ENCODE data around the gene EHBP1. TPM values are rescaled to one million over a fixed set of nuclear protein-coding genes. Genes with fewer than 3 reads are reported as not detected.

The EHBP1 gene
- total RNA-seq, 2 experiments from 2014 or later, result 22.7 to 29.5 TPM

GRCh38 chr2:62884086-62884485 is 178.6 kb downstream of the EHBP1 start:
- DNase-seq (no peak), ATAC-seq (no peak)
- Mint-ChIP-seq H3K9me3 (ENCODE audit: low read depth) (peaks cover 3% of the 10 kb centered on the region), H3K27ac (no peak overlapping the region), H3K36me3 (peaks cover 7% of the 10 kb centered on the region), H3K27me3 (no peaks in the 10 kb centered on the region), H3K4me3 (no peak overlapping the region), H3K4me1 (no peaks in the 10 kb centered on the region)
- CTCF ChIA-PET, result no interaction called here

- Mint-ChIP-seq H3K9me3 (ENCODE audit: low read depth) (peaks cover 3% of the 10 kb centered on the region), H3K27me3 (no peaks in the 10 kb centered on the region), H3K4me3 (no peak overlapping the region), H3K36me3 (peaks cover 4% of the 10 kb centered on the region), H3K27ac (no peak overlapping the region), H3K4me1 (no peaks in the 10 kb centered on the region)
- CTCF ChIA-PET, result no interaction called here
- ATAC-seq (no peak), DNase-seq (no peak)
Observed at GRCh38 chr2:62884514-62884913, 179.0 kb downstream of the EHBP1 start.

GRCh38 chr2:62894966-62895631 is 189.6 kb downstream of the EHBP1 start:
- Mint-ChIP-seq H3K36me3 (no peaks in the 10 kb centered on the region), H3K27me3 (no peaks in the 10 kb centered on the region), H3K4me1 (no peaks in the 10 kb centered on the region), H3K27ac (no peak overlapping the region), H3K4me3 (no peak overlapping the region), H3K9me3 (ENCODE audit: low read depth) (no peaks in the 10 kb centered on the region)
- CTCF ChIA-PET, result interaction anchor here (0.6 kb wide), 1 partner anchor 691 kb away, joined by 3 read pairs; no protein-coding TSS in a partner anchor
- DNase-seq (no peak), ATAC-seq (no peak)

GRCh38 chr2:62895632-62896009 is 190.1 kb downstream of the EHBP1 start:
- no peak for DNase-seq
- no peak for ATAC-seq
- no peaks in the 10 kb centered on the region for H3K27me3 Mint-ChIP-seq
- no peaks in the 10 kb centered on the region for H3K4me1 Mint-ChIP-seq
- no peaks in the 10 kb centered on the region for H3K9me3 Mint-ChIP-seq (ENCODE audit: low read depth)
- CTCF ChIA-PET, result no interaction called here
- no peaks in the 10 kb centered on the region for H3K36me3 Mint-ChIP-seq
- no peak overlapping the region for H3K4me3 Mint-ChIP-seq
- no peak overlapping the region for H3K27ac Mint-ChIP-seq

- Mint-ChIP-seq H3K27ac (no peak overlapping the region), H3K4me1 (no peaks in the 10 kb centered on the region), H3K27me3 (no peaks in the 10 kb centered on the region), H3K9me3 (ENCODE audit: low read depth) (no peaks in the 10 kb centered on the region), H3K36me3 (no peaks in the 10 kb centered on the region), H3K4me3 (no peak overlapping the region)
- ATAC-seq (no peak), DNase-seq (no peak)
- CTCF ChIA-PET, result interaction anchor here (1.2 kb wide), 1 partner anchor 12 kb away, joined by 3 read pairs; no protein-coding TSS in a partner anchor
Observed at GRCh38 chr2:62897187-62897827, 191.8 kb downstream of the EHBP1 start.

GRCh38 chr2:62904344-62904743 is 198.8 kb downstream of the EHBP1 start:
- H3K27ac Mint-ChIP-seq, result no peak overlapping the region
- H3K36me3 Mint-ChIP-seq, result no peaks in the 10 kb centered on the region
- CTCF ChIA-PET, result no interaction called here
- ATAC-seq (no peak), DNase-seq (no peak)
- no peak overlapping the region for H3K4me3 Mint-ChIP-seq
- H3K9me3 Mint-ChIP-seq (ENCODE audit: low read depth), result no peaks in the 10 kb centered on the region
- no peaks in the 10 kb centered on the region for H3K27me3 Mint-ChIP-seq
- no peaks in the 10 kb centered on the region for H3K4me1 Mint-ChIP-seq

- no peak for ATAC-seq
- Mint-ChIP-seq H3K9me3 (ENCODE audit: low read depth) (no peaks in the 10 kb centered on the region), H3K36me3 (no peaks in the 10 kb centered on the region), H3K4me3 (no peak overlapping the region), H3K27me3 (no peaks in the 10 kb centered on the region), H3K4me1 (no peaks in the 10 kb centered on the region), H3K27ac (no peak overlapping the region)
- DNase-seq, result no peak
- CTCF ChIA-PET, result no interaction called here
Observed at GRCh38 chr2:62908145-62908544, 202.6 kb downstream of the EHBP1 start.

- Mint-ChIP-seq H3K27me3 (no peaks in the 10 kb centered on the region), H3K4me3 (no peak overlapping the region), H3K9me3 (ENCODE audit: low read depth) (no peaks in the 10 kb centered on the region), H3K36me3 (peaks cover 2% of the 10 kb centered on the region), H3K27ac (no peak overlapping the region), H3K4me1 (no peaks in the 10 kb centered on the region)
- no peak for ATAC-seq
- CTCF ChIA-PET, result no interaction called here
- DNase-seq, result no peak
Observed at GRCh38 chr2:62913311-62913710, 207.8 kb downstream of the EHBP1 start.

- Mint-ChIP-seq H3K36me3 (peaks cover 2% of the 10 kb centered on the region), H3K27ac (no peak overlapping the region)
- CTCF ChIA-PET, result no interaction called here
Observed at GRCh38 chr2:62919041-62919440, 213.5 kb downstream of the EHBP1 start.

GRCh38 chr2:62920070-62920469 is 214.6 kb downstream of the EHBP1 start:
- no peaks in the 10 kb centered on the region for H3K27me3 Mint-ChIP-seq
- H3K9me3 Mint-ChIP-seq (ENCODE audit: low read depth), result peaks cover 8% of the 10 kb centered on the region
- DNase-seq, result no peak
- CTCF ChIA-PET, result no interaction called here
- H3K36me3 Mint-ChIP-seq, result peaks cover 6% of the 10 kb centered on the region
- H3K4me3 Mint-ChIP-seq, result no peak overlapping the region
- ATAC-seq, result no peak
- no peaks in the 10 kb centered on the region for H3K4me1 Mint-ChIP-seq
- H3K27ac Mint-ChIP-seq, result no peak overlapping the region

More at GRCh38 chr2:62919041-62919440, 213.5 kb downstream of the EHBP1 start:
- DNase-seq (no peak), ATAC-seq (no peak)
- Mint-ChIP-seq H3K9me3 (ENCODE audit: low read depth) (peaks cover under 1% of the 10 kb centered on the region), H3K27me3 (no peaks in the 10 kb centered on the region), H3K4me1 (no peaks in the 10 kb centered on the region), H3K4me3 (no peak overlapping the region)

- ATAC-seq, result no peak
- Mint-ChIP-seq H3K4me3 (no peak overlapping the region), H3K4me1 (no peaks in the 10 kb centered on the region), H3K9me3 (ENCODE audit: low read depth) (peaks cover 8% of the 10 kb centered on the region), H3K27ac (no peak overlapping the region), H3K36me3 (peaks cover 4% of the 10 kb centered on the region), H3K27me3 (no peaks in the 10 kb centered on the region)
- CTCF ChIA-PET, result no interaction called here
- no peak for DNase-seq
Observed at GRCh38 chr2:62923242-62923641, 217.7 kb downstream of the EHBP1 start.

GRCh38 chr2:62923881-62924280 is 218.4 kb downstream of the EHBP1 start:
- H3K4me3 Mint-ChIP-seq, result no peak overlapping the region
- no peak overlapping the region for H3K27ac Mint-ChIP-seq
- ATAC-seq, result no peak
- H3K36me3 Mint-ChIP-seq, result peaks cover 4% of the 10 kb centered on the region
- CTCF ChIA-PET, result no interaction called here
- H3K4me1 Mint-ChIP-seq, result no peaks in the 10 kb centered on the region
- no peak for DNase-seq
- H3K27me3 Mint-ChIP-seq, result no peaks in the 10 kb centered on the region
- H3K9me3 Mint-ChIP-seq (ENCODE audit: low read depth), result peaks cover 8% of the 10 kb centered on the region

GRCh38 chr2:62928015-62928414 is 222.5 kb downstream of the EHBP1 start:
- ATAC-seq, result no peak
- CTCF ChIA-PET, result no interaction called here
- peaks cover 8% of the 10 kb centered on the region for H3K9me3 Mint-ChIP-seq (ENCODE audit: low read depth)
- no peak for DNase-seq
- H3K27ac Mint-ChIP-seq, result no peak overlapping the region
- peaks cover 4% of the 10 kb centered on the region for H3K36me3 Mint-ChIP-seq
- H3K4me1 Mint-ChIP-seq, result no peaks in the 10 kb centered on the region
- no peaks in the 10 kb centered on the region for H3K27me3 Mint-ChIP-seq
- H3K4me3 Mint-ChIP-seq, result no peak overlapping the region

- Mint-ChIP-seq H3K9me3 (ENCODE audit: low read depth) (no peaks in the 10 kb centered on the region), H3K36me3 (no peaks in the 10 kb centered on the region), H3K4me3 (no peak overlapping the region), H3K27ac (no peak overlapping the region), H3K4me1 (no peaks in the 10 kb centered on the region), H3K27me3 (no peaks in the 10 kb centered on the region)
- DNase-seq (no peak), ATAC-seq (no peak)
- CTCF ChIA-PET, result no interaction called here
Observed at GRCh38 chr2:62931536-62931935, 226.0 kb downstream of the EHBP1 start.
